H1 (cell line): ENCODE data around the gene BMPR1A. TPM values are rescaled to one million over a fixed set of nuclear protein-coding genes. Genes with fewer than 3 reads are reported as not detected.
A peak's percentile ranks its signal among the peaks of the same experiment; 100 is the strongest.

Experiments
- CTCF ChIA-PET: fragments of 300-600 bp; sonication (Branson Sonifier 250); formaldehyde crosslinking; loops from one replicate; lab custom pipeline; 2021; ENCODE audit not compliant: partially characterized antibody; lab: Charles Lee
- POLR2A ChIA-PET: fragments of 300-600 bp; sonication (Branson Sonifier 250); formaldehyde crosslinking; loops from one replicate; lab custom pipeline; 2021; ENCODE audit warnings: inconsistent platforms; ENCODE audit not compliant: partially characterized antibody; lab: Charles Lee
- DNase-seq, 2 experiments: peaks; one replicate each; pipeline versions ENCODE4 v3.0.0 to v3.0.0-alpha.2; 2010 to 2022; ENCODE audit warnings: low spot score in 2 of 2, low read depth in 1 of 2, mixed read lengths in 1 of 2
- FAIRE-seq: peaks from 2 replicates; lab custom pipeline; 2011; peaks lifted over from hg19 to GRCh38; lab: Jason Lieb, UNC
- H2AFZ ChIP-seq: 2 replicates; pipeline ENCODE4 v1.8.1; 2012; ENCODE audit warnings: low read length, inconsistent platforms
- H2AK5ac ChIP-seq: 2 replicates; pipeline ENCODE4 v1.6.1; 2013; ENCODE audit warnings: low read depth, low read length
- H2BK120ac ChIP-seq: replicated peaks from 2 replicates; pipeline ENCODE3; 2013; ENCODE audit warnings: low read depth, low read length, inconsistent platforms
- H2BK12ac ChIP-seq: 2 replicates; pipeline ENCODE4 v1.6.1; 2013; ENCODE audit warnings: low read depth, low read length
- H2BK15ac ChIP-seq: 2 replicates; pipeline ENCODE4 v1.6.1; 2013; ENCODE audit warnings: low read length
- H2BK20ac ChIP-seq: 2 replicates; pipeline ENCODE4 v1.6.1; 2013; ENCODE audit warnings: low read length
- H2BK5ac ChIP-seq: 2 replicates; pipeline ENCODE4 v1.6.1; 2013; ENCODE audit warnings: low read depth, low read length
- H3K14ac ChIP-seq: 2 replicates; pipeline ENCODE4 v1.6.1; 2013; ENCODE audit warnings: inconsistent platforms; ENCODE audit not compliant: insufficient read length
- H3K18ac ChIP-seq: 2 replicates; pipeline ENCODE4 v1.6.1; 2013; ENCODE audit warnings: low read length; ENCODE audit errors: extremely low read depth
- H3K23ac ChIP-seq: 2 replicates; pipeline ENCODE4 v1.6.1; 2013; ENCODE audit warnings: inconsistent platforms; ENCODE audit not compliant: insufficient read length
- H3K23me2 ChIP-seq: 2 replicates; pipeline ENCODE4 v1.6.1; 2013; ENCODE audit warnings: low read depth, low read length
- H3K27ac ChIP-seq: 2 replicates; pipeline ENCODE4 v1.6.1; 2011; ENCODE audit warnings: low read depth, low read length, inconsistent platforms
- H3K27me3 ChIP-seq, 4 experiments: replicated peaks in 1 of 4; 1 replicate in 1 of 4; 2 replicates in 3 of 4; pipeline versions ENCODE4 v1.6.1 to v1.8.1; 2011 to 2013; ENCODE audit warnings: low read length in 3 of 4, mild to moderate bottlenecking in 3 of 4, inconsistent platforms in 2 of 4, mixed read lengths in 2 of 4, moderate library complexity in 1 of 4; ENCODE audit not compliant: control insufficient read depth in 3 of 4, insufficient read depth in 3 of 4; ENCODE audit errors: extremely low read depth in 1 of 4
- H3K36me3 ChIP-seq, 4 experiments: 2 replicates each; pipeline versions ENCODE4 v1.6.1 to v1.8.1; 2011 to 2013; ENCODE audit warnings: mild to moderate bottlenecking in 4 of 4, low read length in 3 of 4, moderate library complexity in 2 of 4, control low read depth in 1 of 4, inconsistent platforms in 1 of 4; ENCODE audit not compliant: insufficient read depth in 4 of 4, control insufficient read depth in 2 of 4
- H3K4ac ChIP-seq: replicated peaks from 2 replicates; pipeline ENCODE3; 2013; ENCODE audit warnings: low read length, low read depth, mixed read lengths, inconsistent platforms; ENCODE audit not compliant: insufficient read length
- H3K4me1 ChIP-seq, 4 experiments: replicated peaks in 1 of 4; 1 replicate in 1 of 4; 2 replicates in 3 of 4; pipeline versions ENCODE4 v1.6.1 to v1.8.1; 2011 to 2013; ENCODE audit warnings: low read length in 3 of 4, inconsistent platforms in 2 of 4, mixed read lengths in 1 of 4; ENCODE audit not compliant: insufficient read depth in 4 of 4, control insufficient read depth in 3 of 4
- H3K4me2 ChIP-seq, 2 experiments: 2 replicates each; pipeline versions ENCODE4 v1.6.1 to v1.8.1; 2011 to 2013; ENCODE audit warnings: low read depth in 2 of 2, low read length in 2 of 2, control low read depth in 1 of 2, inconsistent platforms in 1 of 2, mild to moderate bottlenecking in 1 of 2; ENCODE audit not compliant: insufficient read depth in 1 of 2
- H3K4me3 ChIP-seq, 4 experiments: fragments of 200-600, 300-600 bp in 1 of 4; sonication (generic), shearing (Covaris generic), sonication (Bioruptor Twin) in 1 of 4; 2 replicates each; pipeline versions ENCODE4 v1.5.1 to v1.8.1; 2011 to 2016; ENCODE audit warnings: low read length in 4 of 4, low read depth in 3 of 4, control low read depth in 2 of 4, inconsistent platforms in 2 of 4, mild to moderate bottlenecking in 2 of 4, mixed read lengths in 1 of 4, moderate library complexity in 1 of 4; ENCODE audit not compliant: insufficient read depth in 2 of 4; ENCODE audit errors: extremely low read depth in 1 of 4
- H3K56ac ChIP-seq: replicated peaks from 2 replicates; pipeline ENCODE3; 2013; ENCODE audit warnings: low read depth, mild to moderate bottlenecking, mixed read lengths, low read length, inconsistent platforms; ENCODE audit not compliant: insufficient read length
- H3K79me1 ChIP-seq: 2 replicates; pipeline ENCODE4 v1.6.1; 2013; ENCODE audit warnings: low read depth, low read length, control low read depth
- H3K79me2 ChIP-seq, 2 experiments: 2 replicates each; pipeline versions ENCODE4 v1.6.1 to v1.8.1; 2012 to 2013; ENCODE audit warnings: low read length in 2 of 2, mild to moderate bottlenecking in 2 of 2, inconsistent platforms in 1 of 2; ENCODE audit not compliant: insufficient read depth in 2 of 2, control insufficient read depth in 1 of 2
- H3K9ac ChIP-seq, 4 experiments: replicated peaks in 1 of 4; 1 replicate in 1 of 4; 2 replicates in 3 of 4; pipeline versions ENCODE4 v1.6.1 to v1.8.1; 2011 to 2013; ENCODE audit warnings: low read depth in 3 of 4, low read length in 3 of 4, control low read depth in 2 of 4, mild to moderate bottlenecking in 2 of 4, moderate library complexity in 2 of 4, inconsistent platforms in 1 of 4; ENCODE audit errors: extremely low read depth in 1 of 4
- H3K9me3 ChIP-seq, 2 experiments: 2 replicates each; pipeline versions ENCODE4 v1.6.1 to v1.8.1; 2012 to 2013; ENCODE audit warnings: mild to moderate bottlenecking in 2 of 2, moderate library complexity in 2 of 2, control low read depth in 1 of 2, inconsistent platforms in 1 of 2, low read depth in 1 of 2, low read length in 1 of 2, mixed read lengths in 1 of 2; ENCODE audit not compliant: insufficient read depth in 2 of 2
- H4K20me1 ChIP-seq, 2 experiments: replicated peaks in 1 of 2; 2 replicates each; pipeline versions ENCODE3 to v1.8.1; 2011 to 2013; ENCODE audit warnings: inconsistent platforms in 2 of 2, low read length in 2 of 2, mild to moderate bottlenecking in 1 of 2; ENCODE audit not compliant: insufficient read depth in 2 of 2, control insufficient read depth in 1 of 2
- H4K5ac ChIP-seq: 2 replicates; pipeline ENCODE4 v1.6.1; 2013; ENCODE audit warnings: low read length, low read depth, mixed read lengths, inconsistent platforms; ENCODE audit not compliant: insufficient read length
- H4K8ac ChIP-seq: 2 replicates; pipeline ENCODE4 v1.8.0; 2013; ENCODE audit warnings: mild to moderate bottlenecking, moderate library complexity, low read length, inconsistent platforms; ENCODE audit not compliant: insufficient read depth; ENCODE audit errors: extremely low read depth
- H4K91ac ChIP-seq: replicated peaks from 2 replicates; pipeline ENCODE3; 2013; ENCODE audit warnings: low read length, mixed read lengths, inconsistent platforms; ENCODE audit not compliant: insufficient read length
- E2F6 ChIP-seq: IDR thresholded peaks from 2 replicates; pipeline ENCODE4 v1.6.1; 2012; ENCODE audit warnings: inconsistent platforms
- RNF2 ChIP-seq: fragments of 200-900, 300-1000 bp; sonication (generic); IDR thresholded peaks from 2 replicates; pipeline ENCODE4 v1.7.1; 2016; ENCODE audit warnings: borderline replicate concordance, low read depth, mild to moderate bottlenecking, antibody characterized with exemption, low read length; ENCODE audit not compliant: poor library complexity, severe bottlenecking; ENCODE audit errors: missing control alignments
- SIRT6 ChIP-seq: IDR thresholded peaks from one replicate; pipeline ENCODE4 v1.7.1; 2012; ENCODE audit warnings: low read length, inconsistent platforms
- SUZ12 ChIP-seq: fragments of 200-600 bp; sonication (generic); IDR thresholded peaks from 2 replicates; pipeline ENCODE4 v1.6.1; 2012; ENCODE audit warnings: mild to moderate bottlenecking, inconsistent platforms, low read length, moderate library complexity, mixed read lengths
- WGBS, 2 experiments: shearing (Covaris generic) in 1 of 2; methylation state at CpG; one replicate each; pipeline versions ENCODE4 v1.1.6 to v1.1.7; 2013 to 2015; ENCODE audit warnings: low lambda C conversion rate in 2 of 2, mixed read lengths in 2 of 2, inconsistent platforms in 1 of 2, low coverage in 1 of 2, missing lambda C conversion rate in 1 of 2; ENCODE audit not compliant: insufficient replicate concordance in 2 of 2, insufficient coverage in 1 of 2, insufficient read length in 1 of 2; ENCODE audit errors: extremely low coverage in 1 of 2, missing lambda C conversion rate in 1 of 2; 5-methylcytosine and 5-hydroxymethylcytosine counted together
- polyA plus RNA-seq, 7 experiments: library from polyadenylated mRNA; depleted of rRNA in 3 of 7; stranded (reverse) in 5 of 7; unstranded in 2 of 7; fragments of >200 nt in 5 of 7; fragments of 200-250 nt in 2 of 7; gene quantifications; 1 replicate in 5 of 7; 2 replicates in 1 of 7; 4 replicates in 1 of 7; pipeline versions ENCODE4 v1.2.1 to v1.2.3, GENCODE V29; 2011 to 2013; ENCODE audit warnings: missing spikeins in 2 of 7, mixed read lengths in 2 of 7
- total RNA-seq: library from RNA; stranded (reverse); fragmentation: NEBNext Ultra II Directional; extraction: Animal tissue kit (Norgen Biotek cat#: 25700); gene quantifications from 2 replicates; pipeline ENCODE4 v1.2.1, GENCODE V29; 2021

The BMPR1A gene
- total and polyA plus RNA-seq, 2 of the 8 experiments (the other 6 are each of a cell fraction or from before 2014, with no cell fraction given), result 34.4 to 129 TPM

GRCh38 chr10:86798611-86799010 is 42.2 kb downstream of the BMPR1A start:
- Histone ChIP-seq H3K9me3 (no peaks in the 10 kb centered on the region), H2BK120ac (no peak overlapping the region)
- POLR2A ChIA-PET, result interaction anchor here (0.8 to 1.2 kb wide), 4 partner anchors 9 to 67 kb away, joined by 3 to 5 read pairs (median 3); no protein-coding TSS in a partner anchor

More at GRCh38 chr10:86798611-86799010, 42.2 kb downstream of the BMPR1A start:
- Histone ChIP-seq H3K4me3 (peak overlapping the region in 1 of 4 experiments; percentile 13; a peak in 1 of 8 replicates), H2BK12ac (no peak overlapping the region), H4K91ac (no peak overlapping the region), H3K27ac (no peak overlapping the region), H3K4ac (no peak overlapping the region), H2AK5ac (no peak overlapping the region), H4K8ac (no peak overlapping the region), H3K23ac (no peak overlapping the region), H3K18ac (no peak overlapping the region), H3K4me1 (peaks cover 2 to 32% (median 9%) of the 10 kb centered on the region in 4 experiments), H3K4me2 (peak overlapping the region; percentile 31 to 54), H3K27me3 (no peaks in the 10 kb centered on the region), H2AFZ (no peak overlapping the region), H3K14ac (no peak overlapping the region), H3K56ac (no peak overlapping the region), H2BK20ac (no peak overlapping the region), H4K5ac (peak overlapping the region; percentile 52), H3K9ac (no peak overlapping the region), H3K79me1 (no peaks in the 10 kb centered on the region), H3K36me3 (peaks cover 0 to 4% (median 0%) of the 10 kb centered on the region in 4 experiments; a peak in 1 of 8 replicates), H2BK15ac (no peak overlapping the region), H4K20me1 (peaks cover 0 to 1% of the 10 kb centered on the region in 2 experiments), H2BK5ac (no peak overlapping the region), H3K23me2 (no peaks in the 10 kb centered on the region), H3K79me2 (peaks cover 12 to 96% of the 10 kb centered on the region in 2 experiments; a peak in 3 of 4 replicates)
- WGBS, 2 experiments, result 29% methylated on average over 1 of the region's 1 CpG; no CpG with 5 or more reads in 1 of the 2 experiments
- CTCF ChIA-PET, result interaction anchor here (0.9 to 1.4 kb wide), 6 partner anchors 27 to 100 kb away, joined by 3 read pairs; no protein-coding TSS in a partner anchor
- DNase-seq (no peak), FAIRE-seq (peak; percentile 13)
- no peak for TF ChIP-seq SUZ12
- TF ChIP-seq SIRT6, result no peak
- no peak for TF ChIP-seq RNF2
- TF ChIP-seq E2F6, result no peak
